CD4-positive, alpha-beta T cell treated with Interleukin-17A for 1 hour (primary cell): ENCODE measurements around the gene KCNIP1.
A peak's percentile ranks its signal among the peaks of the same experiment; 100 is the strongest.

Source experiments
- DNase-seq: peaks from one replicate; pipeline ENCODE4 v3.0.0-alpha.2; 2020

The KCNIP1 gene

DNA sequence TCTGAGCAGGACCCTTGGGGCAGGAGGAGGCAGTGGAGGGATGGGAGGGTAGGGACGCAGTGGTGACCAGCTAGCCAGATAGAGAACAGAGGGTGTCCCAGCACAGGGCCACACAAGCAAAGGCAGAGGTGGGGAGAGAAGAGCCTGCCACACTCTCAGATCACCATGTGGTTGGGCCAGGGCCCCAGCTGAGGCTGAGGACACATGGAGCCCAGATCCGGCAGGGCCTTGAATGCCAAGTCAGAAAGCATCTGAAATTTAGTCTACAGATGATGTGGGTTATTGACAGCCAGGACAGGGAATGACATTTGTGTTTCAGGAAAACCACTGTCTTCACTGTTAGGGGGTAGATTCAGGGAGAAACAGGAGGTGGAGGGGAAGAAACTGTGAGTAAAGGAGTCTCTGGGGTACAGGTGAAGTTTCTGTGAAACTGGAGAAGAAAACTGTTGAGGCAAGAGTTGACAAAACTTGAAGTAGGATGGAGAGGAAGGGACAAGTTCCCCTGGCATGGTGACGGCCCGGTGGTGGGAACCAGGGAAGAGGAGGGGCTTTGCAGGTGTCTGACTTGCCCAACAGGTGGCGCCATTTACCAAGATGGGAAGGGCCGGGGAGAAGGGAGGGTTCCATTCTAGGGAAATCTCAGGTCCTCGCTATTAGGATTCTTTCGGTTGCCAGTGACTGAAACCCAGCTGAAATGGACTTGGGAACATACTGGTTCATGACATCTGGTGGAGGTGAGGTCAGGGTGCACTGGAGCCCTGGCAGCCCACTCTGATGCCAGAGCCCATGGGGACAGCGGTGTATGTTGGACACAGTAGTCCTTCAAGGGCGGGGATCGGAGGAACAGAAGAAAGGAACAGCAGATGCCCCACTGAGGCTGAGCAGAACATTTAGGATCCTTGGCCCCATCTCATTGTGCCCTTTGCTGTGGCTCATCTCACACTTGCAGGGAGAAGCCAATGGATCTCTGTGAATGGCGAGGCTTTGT, 100.1 kb downstream of the KCNIP1 start:
- DNase-seq, result peak; percentile 11

DNA sequence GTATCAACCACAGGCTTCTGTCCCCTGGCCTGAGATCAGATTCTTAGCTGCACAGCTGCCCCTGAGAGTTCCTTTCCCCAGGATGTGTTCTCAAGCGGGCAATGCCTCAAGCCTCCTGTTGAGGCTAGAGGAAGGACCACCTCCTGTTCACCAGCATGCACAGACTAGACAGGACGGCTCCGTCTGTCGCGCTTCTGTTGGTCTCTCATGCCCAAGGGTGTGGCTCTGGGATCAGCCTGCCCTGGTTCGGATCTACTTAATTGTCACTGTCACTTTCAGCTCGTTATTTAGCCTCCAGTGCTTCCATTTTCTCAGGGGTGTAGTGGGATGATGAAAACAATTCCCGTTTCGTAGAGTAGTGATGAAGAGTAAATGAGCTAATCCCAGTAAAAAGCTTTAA, 103.1 kb downstream of the KCNIP1 start:
- DNase-seq, result no peak

GRCh38 chr5:170611449-170612090, 107.8 kb downstream of the KCNIP1 start:
- DNase-seq, result no peak

DNA sequence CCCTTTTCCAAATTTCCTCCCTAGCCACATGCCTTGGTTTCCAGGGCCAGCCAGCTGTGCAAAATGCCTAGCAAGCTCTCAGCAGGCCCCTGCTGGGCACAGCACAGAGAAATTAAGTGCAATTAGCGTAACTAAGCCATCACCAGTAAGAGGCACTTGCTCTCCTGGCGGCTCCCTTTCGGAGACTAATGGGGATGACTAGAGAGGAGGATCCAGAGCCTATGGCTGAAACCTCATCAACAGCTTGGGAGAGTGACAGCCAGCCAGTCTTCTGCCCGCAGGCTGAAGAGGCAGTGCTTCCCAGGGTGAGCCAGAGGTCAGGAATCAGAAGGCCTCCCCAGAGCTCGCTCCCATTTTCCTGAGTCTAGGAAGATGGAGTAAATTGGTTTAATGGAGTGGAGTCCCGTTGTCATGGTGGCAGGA, 108.4 kb downstream of the KCNIP1 start:
- DNase-seq, result no peak

DNA sequence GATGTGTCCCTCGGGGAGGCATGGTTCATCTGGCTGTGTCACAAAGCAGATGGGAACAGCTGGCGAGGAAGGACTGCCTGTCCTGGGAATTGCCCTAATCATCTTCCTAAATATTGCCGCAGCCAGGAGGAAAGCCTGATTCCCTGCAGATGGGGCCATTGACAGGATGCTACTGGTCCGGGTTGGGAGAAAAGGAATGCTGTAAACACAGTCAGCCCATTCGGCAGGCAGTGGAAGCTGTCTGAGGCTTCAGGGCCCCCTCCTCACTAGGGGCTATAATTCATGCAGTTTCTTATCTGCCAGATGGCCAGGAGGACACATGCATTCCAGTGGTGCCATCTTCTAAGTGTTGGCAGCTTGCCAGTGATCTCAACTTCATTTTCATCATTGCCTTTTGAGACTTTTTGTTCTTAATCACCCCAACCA, 110.3 kb downstream of the KCNIP1 start:
- DNase-seq, result no peak

DNA sequence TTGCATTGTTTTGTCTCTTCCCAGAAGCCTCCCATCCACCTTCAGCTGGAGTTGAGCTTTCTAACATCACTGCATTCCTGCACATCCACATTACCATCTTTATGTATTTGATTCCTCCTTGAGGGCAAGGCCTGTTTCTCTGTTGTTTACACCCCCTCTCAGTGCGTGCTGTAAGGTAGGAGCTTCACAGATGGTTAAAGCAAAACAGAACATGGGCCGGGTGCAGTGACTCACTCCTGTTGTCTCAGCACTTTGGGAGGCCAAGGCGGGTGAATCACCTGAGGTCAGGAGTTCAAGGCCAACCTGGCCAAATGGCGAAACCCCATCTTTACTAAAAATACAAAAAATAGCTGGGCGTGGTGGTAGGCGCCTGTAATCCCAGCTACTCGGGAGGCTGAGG, 110.9 kb downstream of the KCNIP1 start:
- DNase-seq, result no peak

DNA sequence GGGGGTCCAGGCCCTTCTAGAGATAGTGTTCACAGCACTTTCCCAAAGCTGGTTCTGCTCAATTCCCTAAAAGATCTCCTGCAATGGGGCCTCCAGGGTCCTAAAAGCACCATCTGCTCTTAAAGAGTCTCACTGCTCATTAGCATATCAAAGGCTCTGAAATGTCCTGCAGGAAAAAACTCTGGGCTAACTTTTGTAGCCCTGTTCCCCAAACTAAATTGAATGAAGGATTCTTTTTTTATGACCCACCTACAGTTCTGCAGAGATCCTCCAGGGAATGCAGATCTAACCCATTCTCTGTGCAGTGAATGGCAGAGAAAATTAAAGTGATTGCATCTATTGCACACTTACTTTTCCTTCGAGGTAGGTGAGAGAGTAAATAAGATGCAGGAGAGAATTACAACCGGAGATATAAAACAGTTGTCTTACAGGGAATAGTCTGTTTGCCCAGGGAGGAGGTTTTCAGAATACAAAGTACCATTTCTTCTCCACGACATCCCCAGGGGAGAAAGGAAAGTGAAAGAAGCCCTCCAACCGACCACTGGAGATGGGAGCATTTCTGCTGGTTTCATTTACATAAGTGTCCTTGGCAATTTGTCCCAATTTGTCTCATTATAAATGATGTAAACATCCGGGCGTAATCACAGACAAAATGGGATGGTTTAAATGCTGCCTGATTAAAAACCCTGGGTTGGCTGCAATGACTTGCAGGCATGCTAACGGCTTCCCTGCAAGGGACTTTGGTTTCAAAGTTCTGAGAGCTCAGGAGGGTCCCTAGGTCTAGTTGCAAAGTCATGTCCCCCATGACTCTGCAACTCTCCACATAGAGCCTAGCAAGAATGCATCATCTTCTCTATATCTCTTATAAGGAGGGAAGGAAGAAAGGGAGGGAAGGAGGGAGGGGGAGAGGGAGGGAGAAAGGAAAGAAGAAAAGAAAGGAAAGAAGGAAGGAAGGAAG, 114.0 kb downstream of the KCNIP1 start:
- DNase-seq, result no peak

GRCh38 chr5:170619869-170620268, 116.0 kb downstream of the KCNIP1 start:
- DNase-seq, result no peak

GRCh38 chr5:170622933-170623332, 119.1 kb downstream of the KCNIP1 start:
- no peak for DNase-seq

- DNase-seq, result no peak
Measured at GRCh38 chr5:170623576-170624181, 119.9 kb downstream of the KCNIP1 start.

GRCh38 chr5:170625221-170626165, 121.7 kb downstream of the KCNIP1 start:
- no peak for DNase-seq

DNA sequence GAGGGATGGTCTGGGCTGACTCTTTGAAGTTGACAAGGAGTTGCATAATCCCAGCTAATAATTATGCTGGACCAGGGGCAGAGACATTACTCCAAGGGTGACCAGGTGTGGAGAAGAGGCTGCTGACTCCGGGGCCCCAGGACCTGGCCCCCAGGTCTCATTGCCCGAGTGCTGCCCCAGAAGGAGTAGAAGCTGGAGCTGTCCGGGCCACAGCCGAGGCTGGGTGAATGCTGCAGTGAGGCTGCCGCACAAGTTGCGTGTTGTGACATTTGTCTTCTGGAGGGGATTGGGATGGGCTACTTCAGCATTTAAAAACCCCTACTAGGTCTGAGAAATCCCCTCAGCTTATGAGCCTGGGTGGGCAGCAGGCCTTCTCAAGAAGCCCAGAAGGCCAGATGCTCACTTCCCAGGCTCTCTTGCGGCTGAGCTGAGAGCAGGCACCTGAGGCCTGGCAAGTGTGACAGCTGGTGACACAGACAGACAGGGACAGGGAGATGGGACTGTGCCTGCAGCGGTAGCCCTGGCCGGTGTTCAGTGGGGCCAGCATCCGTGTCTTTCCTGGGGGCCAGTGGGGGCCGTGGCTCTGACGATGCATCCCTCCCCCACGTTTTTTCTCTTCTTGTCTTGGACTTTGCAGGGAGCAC, 122.8 kb downstream of the KCNIP1 start:
- DNase-seq, result no peak

- no peak for DNase-seq
Measured at GRCh38 chr5:170627271-170627670, 123.5 kb downstream of the KCNIP1 start.

DNA sequence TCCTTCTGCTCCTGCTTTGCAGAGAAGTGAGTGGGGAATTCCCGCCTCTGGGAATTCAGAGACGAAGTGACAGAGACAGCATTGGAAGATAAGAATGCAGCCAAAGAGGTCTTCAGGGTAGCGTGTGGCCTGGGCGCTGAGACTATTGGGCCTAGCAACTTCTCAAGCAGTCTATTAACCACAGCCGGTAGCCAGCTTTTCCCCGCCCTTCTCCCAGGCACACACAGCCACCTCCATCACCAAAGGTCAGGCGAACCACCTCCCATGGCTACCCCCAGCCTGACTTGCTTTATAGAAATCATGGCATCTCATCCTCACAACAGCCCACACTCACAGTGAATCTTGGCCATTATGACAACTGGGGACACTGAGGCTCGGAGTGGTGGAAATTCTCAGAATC, 124.2 kb downstream of the KCNIP1 start:
- no peak for DNase-seq

- DNase-seq, result no peak
Measured at GRCh38 chr5:170628691-170629565, 125.1 kb downstream of the KCNIP1 start.

GRCh38 chr5:170629566-170630175, 125.9 kb downstream of the KCNIP1 start:
- DNase-seq, result no peak

DNA sequence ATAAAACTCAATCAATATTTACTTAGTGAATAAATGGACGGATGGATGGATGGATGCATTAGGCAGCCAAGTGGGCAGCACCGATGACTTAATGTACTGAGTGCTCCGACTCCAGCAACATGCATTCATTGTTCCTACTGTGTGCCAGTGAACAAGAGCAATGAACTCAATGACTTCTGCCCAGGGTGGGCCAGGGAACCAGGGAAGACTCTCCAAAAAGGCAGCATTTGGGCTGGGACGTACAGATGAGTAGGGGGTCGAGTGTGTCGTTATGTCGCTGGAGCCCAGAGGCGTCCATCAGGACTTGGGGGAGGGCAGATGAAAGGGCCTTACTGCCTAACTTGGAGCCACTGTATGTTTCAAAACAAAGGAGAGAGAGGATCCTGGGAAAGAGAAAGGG, 126.4 kb downstream of the KCNIP1 start:
- DNase-seq, result no peak

DNA sequence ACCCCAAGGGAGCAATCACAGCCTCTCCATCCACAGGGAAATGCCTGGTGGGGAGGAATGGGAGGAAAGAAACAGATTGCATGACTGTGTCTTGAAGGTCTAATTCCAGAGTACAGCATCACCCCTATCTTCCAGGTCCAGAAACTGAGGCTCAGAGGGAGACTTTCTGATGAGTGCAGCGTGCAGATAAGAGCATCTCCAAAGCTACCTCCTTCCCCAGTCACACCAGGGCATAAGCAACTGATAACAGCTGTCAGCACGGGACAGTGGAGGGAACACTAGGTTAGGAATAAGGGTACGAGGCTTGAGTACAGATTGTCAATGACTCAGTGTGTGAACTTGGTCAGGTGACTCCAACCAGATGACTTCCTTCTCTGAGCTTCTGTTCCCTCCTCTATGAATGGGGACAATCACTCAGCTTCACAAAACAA, 126.9 kb downstream of the KCNIP1 start:
- DNase-seq, result no peak
